Smooth muscle cell (in vitro differentiated cells): ENCODE measurements around the gene SMIM35. TPM values are rescaled to one million over a fixed set of nuclear protein-coding genes. Genes with fewer than 3 reads are reported as not detected.

Experiments used
- DNase-seq: peaks from one replicate; lab custom pipeline; 2025; ENCODE audit not compliant: unreplicated experiment; lab: John Stamatoyannopoulos, UW
- H2AFZ ChIP-seq: fragments of 200-600 bp; sonication (generic); 2 replicates; pipeline ENCODE4 v1.6.0; 2016; ENCODE audit warnings: antibody characterized with exemption, low read depth, mild to moderate bottlenecking
- H3F3A ChIP-seq: fragments of 200-600 bp; sonication (generic); 2 replicates; pipeline ENCODE4 v1.6.0; 2017; ENCODE audit warnings: antibody characterized with exemption, low read depth
- H3K27ac ChIP-seq: fragments of 200-600 bp; sonication (generic); 2 replicates; pipeline ENCODE4 v1.5.1; 2016; ENCODE audit warnings: low read depth, mild to moderate bottlenecking
- H3K27me3 ChIP-seq: fragments of 200-600 bp; sonication (generic); 2 replicates; pipeline ENCODE4 v1.6.1; 2016; ENCODE audit warnings: low read depth, mild to moderate bottlenecking
- H3K36me3 ChIP-seq: fragments of 200-600 bp; sonication (generic); 2 replicates; pipeline ENCODE4 v1.5.1; 2016; ENCODE audit warnings: low read depth
- H3K4me1 ChIP-seq: fragments of 200-600 bp; sonication (generic); 2 replicates; pipeline ENCODE4 v1.5.1; 2016; ENCODE audit warnings: low read depth
- H3K4me2 ChIP-seq: fragments of 200-600 bp; sonication (generic); 2 replicates; pipeline ENCODE4 v1.6.0; 2016; ENCODE audit warnings: mild to moderate bottlenecking
- H3K4me3 ChIP-seq: fragments of 200-600 bp; sonication (generic); 2 replicates; pipeline ENCODE4 v1.5.1; 2016; ENCODE audit warnings: mild to moderate bottlenecking
- H3K79me2 ChIP-seq: fragments of 200-600 bp; sonication (generic); 2 replicates; pipeline ENCODE4 v1.6.0; 2016; ENCODE audit warnings: low read depth, mild to moderate bottlenecking
- H3K9ac ChIP-seq: fragments of 200-600 bp; sonication (generic); 2 replicates; pipeline ENCODE4 v1.6.0; 2016; ENCODE audit warnings: low read depth
- H3K9me3 ChIP-seq: fragments of 200-600 bp; sonication (generic); replicated peaks from 2 replicates; pipeline ENCODE4 v1.5.1; 2016; ENCODE audit warnings: low read depth
- H4K20me1 ChIP-seq: fragments of 200-600 bp; sonication (generic); 2 replicates; pipeline ENCODE4 v1.6.0; 2016; ENCODE audit warnings: low read depth
- WGBS: methylation state at CpG from one replicate; pipeline ENCODE4 v1.1.7; 2016; ENCODE audit warnings: low lambda C conversion rate; 5-methylcytosine and 5-hydroxymethylcytosine counted together
- polyA plus RNA-seq: library from polyadenylated mRNA; unstranded; fragments of >200 nt; fragmentation: Nextera tagmentation; extraction: Ambion mirVana; gene quantifications from 2 replicates; pipeline ENCODE4 v1.2.1, GENCODE V29; 2016
- total RNA-seq: library from RNA; depleted of rRNA; stranded (reverse); fragments of >200 nt; gene quantifications from 2 replicates; pipeline ENCODE4 v1.2.3, GENCODE V29; 2014
- TF ChIP-seq, protein P1 (sequence below): fragments of 200-600 bp; sonication (generic); IDR thresholded peaks from 2 replicates; pipeline ENCODE4 v1.5.1; 2017; ENCODE audit warnings: borderline replicate concordance, mild to moderate bottlenecking, antibody characterized with exemption; ENCODE audit not compliant: insufficient read depth, poor library complexity, severe bottlenecking

Gene SMIM35
- total and polyA plus RNA-seq, 2 experiments from 2014 or later: not detected

- TF ChIP-seq, protein P1, sequence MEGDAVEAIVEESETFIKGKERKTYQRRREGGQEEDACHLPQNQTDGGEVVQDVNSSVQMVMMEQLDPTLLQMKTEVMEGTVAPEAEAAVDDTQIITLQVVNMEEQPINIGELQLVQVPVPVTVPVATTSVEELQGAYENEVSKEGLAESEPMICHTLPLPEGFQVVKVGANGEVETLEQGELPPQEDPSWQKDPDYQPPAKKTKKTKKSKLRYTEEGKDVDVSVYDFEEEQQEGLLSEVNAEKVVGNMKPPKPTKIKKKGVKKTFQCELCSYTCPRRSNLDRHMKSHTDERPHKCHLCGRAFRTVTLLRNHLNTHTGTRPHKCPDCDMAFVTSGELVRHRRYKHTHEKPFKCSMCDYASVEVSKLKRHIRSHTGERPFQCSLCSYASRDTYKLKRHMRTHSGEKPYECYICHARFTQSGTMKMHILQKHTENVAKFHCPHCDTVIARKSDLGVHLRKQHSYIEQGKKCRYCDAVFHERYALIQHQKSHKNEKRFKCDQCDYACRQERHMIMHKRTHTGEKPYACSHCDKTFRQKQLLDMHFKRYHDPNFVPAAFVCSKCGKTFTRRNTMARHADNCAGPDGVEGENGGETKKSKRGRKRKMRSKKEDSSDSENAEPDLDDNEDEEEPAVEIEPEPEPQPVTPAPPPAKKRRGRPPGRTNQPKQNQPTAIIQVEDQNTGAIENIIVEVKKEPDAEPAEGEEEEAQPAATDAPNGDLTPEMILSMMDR: no peak
- no peak overlapping the region for H3K27ac ChIP-seq
These were observed 3.9 kb upstream of the SMIM35 start for GRCh38 chr11:118090545-118091162.

DNA sequence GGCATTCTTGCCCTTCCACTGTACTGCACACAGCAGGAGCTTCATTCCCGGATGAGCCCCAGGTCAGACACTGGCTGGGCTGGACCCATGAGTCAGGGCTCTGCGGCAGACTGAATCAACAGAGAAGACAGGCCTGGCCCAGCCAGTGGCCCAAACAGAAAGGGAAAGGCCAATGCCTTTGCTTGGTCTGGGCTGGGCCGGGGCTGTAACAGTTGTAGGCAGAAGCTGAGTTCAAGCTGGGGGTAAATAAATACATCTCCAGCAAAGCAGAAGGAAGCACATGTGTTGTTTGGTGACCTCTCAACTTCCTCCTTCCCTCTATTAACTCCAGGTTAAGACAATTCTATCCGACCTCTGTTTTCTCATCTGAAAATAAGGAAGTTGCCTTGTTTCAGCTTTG lies 1.8 kb upstream of the SMIM35 start:
- no peaks in the 10 kb centered on the region for H3K36me3 ChIP-seq
- no peak for DNase-seq
- no peaks in the 10 kb centered on the region for H4K20me1 ChIP-seq
- peaks cover 5% of the 10 kb centered on the region for H3F3A ChIP-seq
- H3K4me1 ChIP-seq: no peaks in the 10 kb centered on the region
- H3K4me2 ChIP-seq: no peak overlapping the region
- 80% methylated on average over 4 of the region's 4 CpGs for WGBS
- TF ChIP-seq, protein P1: no peak
- H3K27ac ChIP-seq: no peak overlapping the region
- no peak overlapping the region for H3K4me3 ChIP-seq
- H3K9me3 ChIP-seq: no peaks in the 10 kb centered on the region
- no peaks in the 10 kb centered on the region for H3K27me3 ChIP-seq
- no peak overlapping the region for H2AFZ ChIP-seq
- no peak overlapping the region for H3K9ac ChIP-seq
- H3K79me2 ChIP-seq: no peaks in the 10 kb centered on the region

More at GRCh38 chr11:118090545-118091162, 3.9 kb upstream of the SMIM35 start:
- Histone ChIP-seq H3K9me3 (no peaks in the 10 kb centered on the region), H3K9ac (no peak overlapping the region), H3K4me2 (no peak overlapping the region), H3F3A (no peaks in the 10 kb centered on the region), H2AFZ (no peak overlapping the region), H3K27me3 (no peaks in the 10 kb centered on the region), H3K4me3 (no peak overlapping the region), H3K79me2 (no peaks in the 10 kb centered on the region), H4K20me1 (no peaks in the 10 kb centered on the region), H3K4me1 (no peaks in the 10 kb centered on the region), H3K36me3 (no peaks in the 10 kb centered on the region)
- 70% methylated on average over 7 of the region's 7 CpGs for WGBS
- DNase-seq: no peak

GRCh38 chr11:118087931-118088330 lies 1.2 kb upstream of the SMIM35 start:
- H3K9ac ChIP-seq: no peak overlapping the region
- peaks cover 5% of the 10 kb centered on the region for H3F3A ChIP-seq
- no peaks in the 10 kb centered on the region for H3K27me3 ChIP-seq
- DNase-seq: no peak
- 88% methylated on average over 6 of the region's 6 CpGs for WGBS
- no peak overlapping the region for H3K27ac ChIP-seq
- H3K36me3 ChIP-seq: no peaks in the 10 kb centered on the region
- no peaks in the 10 kb centered on the region for H3K9me3 ChIP-seq
- H3K4me2 ChIP-seq: no peak overlapping the region
- TF ChIP-seq, protein P1: no peak
- no peak overlapping the region for H2AFZ ChIP-seq
- H3K79me2 ChIP-seq: no peaks in the 10 kb centered on the region
- H3K4me3 ChIP-seq: no peak overlapping the region
- no peaks in the 10 kb centered on the region for H4K20me1 ChIP-seq
- no peaks in the 10 kb centered on the region for H3K4me1 ChIP-seq

DNA sequence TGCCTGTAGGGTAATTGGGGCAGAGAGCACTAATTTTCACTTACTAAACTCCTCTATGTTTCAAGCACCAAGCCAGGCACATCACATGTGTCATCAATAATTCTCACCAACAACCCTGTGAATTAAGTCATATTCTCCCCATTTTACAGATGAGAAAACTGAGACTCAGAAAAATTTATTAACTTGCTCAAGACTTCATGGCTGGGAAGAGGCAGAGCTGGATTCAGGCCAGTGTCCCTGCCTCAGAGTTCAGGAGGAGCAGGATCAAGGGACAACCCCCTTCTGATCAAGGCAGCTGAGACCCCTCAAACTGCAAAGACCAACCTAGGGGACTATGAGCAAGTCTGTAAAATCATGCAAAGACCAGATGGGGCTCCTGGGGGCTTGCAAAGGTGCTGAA lies 2.1 kb downstream of the SMIM35 start:
- H3K9ac ChIP-seq: no peak overlapping the region
- TF ChIP-seq, protein P1: no peak
- H3K4me2 ChIP-seq: no peak overlapping the region
- no peak overlapping the region for H3K27ac ChIP-seq
- H3K36me3 ChIP-seq: no peaks in the 10 kb centered on the region
- no peaks in the 10 kb centered on the region for H3K9me3 ChIP-seq
- peaks cover 2% of the 10 kb centered on the region for H3K27me3 ChIP-seq
- H3K79me2 ChIP-seq: no peaks in the 10 kb centered on the region
- H3F3A ChIP-seq: peaks cover 5% of the 10 kb centered on the region
- H3K4me1 ChIP-seq: no peaks in the 10 kb centered on the region
- no peak overlapping the region for H3K4me3 ChIP-seq
- no peaks in the 10 kb centered on the region for H4K20me1 ChIP-seq
- no peak for DNase-seq
- no peak overlapping the region for H2AFZ ChIP-seq
